ENCODE data around the gene PLA2G15.

DNA sequence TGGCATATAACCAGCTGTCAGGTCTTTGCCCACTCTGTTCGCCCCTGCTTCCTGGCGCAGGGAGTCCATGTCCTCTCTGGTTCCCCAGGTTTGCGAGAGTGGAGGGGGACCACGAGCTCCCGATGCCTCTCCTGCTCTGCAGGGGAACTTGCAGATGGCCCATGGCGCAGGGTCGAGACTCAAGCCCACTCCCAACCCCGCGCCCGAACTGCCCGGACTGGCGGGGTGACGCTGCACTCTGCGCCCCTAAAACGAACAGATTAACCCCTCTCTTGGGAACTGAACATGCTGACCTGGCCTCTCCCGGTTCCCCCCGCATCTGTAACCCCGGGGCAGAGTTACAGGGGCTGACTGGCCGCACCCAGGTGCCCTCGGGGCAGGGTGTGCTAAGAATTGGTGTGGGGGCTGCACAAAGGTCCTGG, 681 bp upstream of the PLA2G15 start:
- TF ChIP-seq POLR2A (IDR thresholded peaks at IDR 0.05; ENCODE audit: low read depth): no peak
- TF ChIP-seq, protein P1, sequence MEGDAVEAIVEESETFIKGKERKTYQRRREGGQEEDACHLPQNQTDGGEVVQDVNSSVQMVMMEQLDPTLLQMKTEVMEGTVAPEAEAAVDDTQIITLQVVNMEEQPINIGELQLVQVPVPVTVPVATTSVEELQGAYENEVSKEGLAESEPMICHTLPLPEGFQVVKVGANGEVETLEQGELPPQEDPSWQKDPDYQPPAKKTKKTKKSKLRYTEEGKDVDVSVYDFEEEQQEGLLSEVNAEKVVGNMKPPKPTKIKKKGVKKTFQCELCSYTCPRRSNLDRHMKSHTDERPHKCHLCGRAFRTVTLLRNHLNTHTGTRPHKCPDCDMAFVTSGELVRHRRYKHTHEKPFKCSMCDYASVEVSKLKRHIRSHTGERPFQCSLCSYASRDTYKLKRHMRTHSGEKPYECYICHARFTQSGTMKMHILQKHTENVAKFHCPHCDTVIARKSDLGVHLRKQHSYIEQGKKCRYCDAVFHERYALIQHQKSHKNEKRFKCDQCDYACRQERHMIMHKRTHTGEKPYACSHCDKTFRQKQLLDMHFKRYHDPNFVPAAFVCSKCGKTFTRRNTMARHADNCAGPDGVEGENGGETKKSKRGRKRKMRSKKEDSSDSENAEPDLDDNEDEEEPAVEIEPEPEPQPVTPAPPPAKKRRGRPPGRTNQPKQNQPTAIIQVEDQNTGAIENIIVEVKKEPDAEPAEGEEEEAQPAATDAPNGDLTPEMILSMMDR (IDR thresholded peaks at IDR 0.05): no peak

Measured in esophagus muscularis mucosa (tissue), 3 donors.